ENCODE data around the gene RTN4.
"Not testable (repeated sequence)": the region's sequence is repeated elsewhere in the genome, so short reads cannot be mapped to it uniquely, and the experiment has no call there.

Gene RTN4

GRCh38 chr2:55073000-55073983 lies 23.0 kb upstream of the RTN4 start:
- no peak for DNase-seq (ENCODE audit: low read depth in 2 of 2)

GRCh38 chr2:55063713-55064323 lies 13.6 kb upstream of the RTN4 start:
- DNase-seq (ENCODE audit: low read depth in 2 of 2), result no peak

- DNase-seq (ENCODE audit: low read depth in 2 of 2), result no peak
Observed at GRCh38 chr2:55063226-55063625, 13.0 kb upstream of the RTN4 start.

DNA sequence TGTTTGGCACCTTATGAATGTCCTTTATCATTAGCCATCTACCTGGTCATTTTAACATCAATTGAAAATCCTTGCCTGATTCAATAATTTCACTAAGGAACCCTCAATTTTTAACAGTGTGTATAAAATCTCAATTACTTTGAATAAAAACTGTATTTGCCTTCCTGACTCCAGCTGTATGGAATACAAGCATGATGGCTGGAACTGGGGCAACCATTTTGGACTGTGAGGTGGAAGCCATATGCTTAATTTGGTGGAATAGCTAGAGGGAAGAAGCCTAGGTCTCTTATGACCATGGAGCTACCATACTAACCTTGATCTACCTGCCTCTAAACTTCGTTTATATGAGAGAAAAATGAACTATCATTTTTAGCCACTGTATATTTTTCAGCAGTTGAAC lies 12.5 kb upstream of the RTN4 start:
- DNase-seq (ENCODE audit: low read depth in 2 of 2), result no peak

- no peak for DNase-seq (ENCODE audit: low read depth in 2 of 2)
Observed at GRCh38 chr2:55061523-55062344, 11.5 kb upstream of the RTN4 start.

GRCh38 chr2:55059793-55060192 lies 9.5 kb upstream of the RTN4 start:
- DNase-seq (ENCODE audit: low read depth in 2 of 2), result no peak

GRCh38 chr2:55057474-55057873 lies 7.2 kb upstream of the RTN4 start:
- no peak for DNase-seq (ENCODE audit: low read depth in 2 of 2)

- DNase-seq (ENCODE audit: low read depth in 2 of 2), result no peak
Observed at GRCh38 chr2:55056024-55056521, 5.8 kb upstream of the RTN4 start.

DNA sequence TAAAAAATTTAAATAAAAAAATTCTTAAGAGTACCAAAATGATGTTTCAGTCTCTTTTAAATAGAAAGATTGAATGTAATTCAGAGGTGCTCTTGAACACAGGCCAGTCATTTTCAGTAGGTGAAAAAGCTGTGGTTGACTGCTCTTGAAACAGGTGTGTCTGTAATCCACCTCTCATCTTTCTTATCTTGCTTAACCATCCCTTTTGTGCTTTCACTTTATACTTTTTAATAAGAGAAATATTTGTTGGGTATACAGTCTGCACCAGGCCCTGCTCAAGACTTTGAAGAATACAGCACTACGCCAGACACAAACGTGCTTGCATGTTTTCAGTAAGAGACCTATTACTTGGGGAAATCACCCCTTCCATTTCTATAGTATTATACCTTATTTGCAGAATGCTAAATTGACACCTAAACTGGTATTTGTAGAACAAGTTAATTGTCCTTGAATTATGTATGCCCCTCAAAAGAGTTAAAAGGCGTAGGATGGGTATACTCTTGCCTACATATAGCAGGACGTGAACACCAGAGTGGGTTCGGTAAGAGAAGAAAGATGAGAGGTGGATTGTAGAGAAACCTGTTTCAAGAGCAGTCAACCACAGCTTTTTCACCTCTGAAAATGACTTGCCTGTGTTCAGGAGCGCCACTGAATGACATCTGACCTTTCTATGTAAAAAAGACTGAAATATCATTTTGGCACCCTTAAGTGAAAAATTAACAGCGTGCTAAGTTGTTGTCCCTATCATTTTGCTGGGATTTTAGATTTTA lies 4.0 kb upstream of the RTN4 start:
- DNase-seq (ENCODE audit: low read depth in 2 of 2), result no peak

DNA sequence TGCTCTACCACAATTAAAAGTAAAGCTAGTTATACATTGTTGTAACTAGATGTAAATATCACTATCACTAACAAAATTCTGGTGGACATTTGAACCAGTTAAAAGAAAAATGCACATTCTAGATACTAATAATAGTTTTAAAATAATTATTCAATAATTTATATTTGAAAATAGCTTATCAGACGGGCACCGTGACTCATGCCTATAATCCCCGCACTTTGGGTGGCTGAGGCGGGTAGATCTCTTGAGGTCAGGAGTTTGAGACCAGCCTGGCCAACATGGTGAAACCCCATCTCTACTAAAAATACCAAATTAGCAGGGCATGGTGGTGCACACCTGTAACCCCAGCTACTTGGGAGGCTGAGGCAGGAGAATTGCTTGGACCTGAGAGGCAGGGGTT lies 3.0 kb upstream of the RTN4 start:
- DNase-seq (ENCODE audit: low read depth in 2 of 2), result not testable (repeated sequence)

- no peak for DNase-seq (ENCODE audit: low read depth in 2 of 2)
Observed at GRCh38 chr2:55052129-55053061, 2.1 kb upstream of the RTN4 start.

DNA sequence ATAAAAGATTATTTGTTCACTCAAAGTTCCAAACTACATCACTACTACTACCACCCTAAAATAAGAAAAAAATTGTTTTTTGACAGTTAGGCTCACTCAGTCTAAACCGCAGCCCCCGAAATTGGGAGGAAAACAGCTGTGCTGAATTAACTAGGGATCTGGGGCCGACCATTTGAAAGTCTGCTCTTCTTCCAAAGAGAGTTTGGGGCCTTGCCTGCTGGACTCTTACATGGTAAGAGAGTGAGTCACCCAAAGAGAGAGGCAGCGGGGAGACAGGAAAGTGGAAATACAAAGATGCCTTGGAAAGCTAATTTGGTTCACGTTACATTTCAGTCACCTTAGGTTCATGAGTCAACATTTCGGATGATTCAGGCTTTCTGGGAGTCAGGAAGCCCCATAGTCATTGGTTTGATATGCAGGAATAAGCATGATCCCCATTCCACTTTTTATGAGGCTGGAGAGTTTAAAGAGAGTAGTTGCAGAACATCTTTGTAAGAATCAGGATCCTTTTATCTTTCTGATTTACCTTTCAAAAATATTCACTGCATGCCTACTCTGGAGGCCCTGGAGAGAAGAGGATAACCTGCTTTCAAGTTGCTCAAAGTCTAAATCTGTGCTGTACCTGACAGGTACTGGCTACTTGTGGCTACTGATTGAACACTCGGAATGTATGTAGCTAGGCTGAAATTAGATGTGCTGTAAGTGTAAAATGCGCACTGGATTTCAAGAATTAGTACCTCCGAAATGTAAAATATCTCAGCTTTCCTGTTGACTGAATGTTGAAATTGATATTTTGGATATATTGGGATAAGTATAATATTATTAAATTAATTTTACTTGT lies 995 bp upstream of the RTN4 start:
- DNase-seq (ENCODE audit: low read depth in 2 of 2), result no peak

DNA sequence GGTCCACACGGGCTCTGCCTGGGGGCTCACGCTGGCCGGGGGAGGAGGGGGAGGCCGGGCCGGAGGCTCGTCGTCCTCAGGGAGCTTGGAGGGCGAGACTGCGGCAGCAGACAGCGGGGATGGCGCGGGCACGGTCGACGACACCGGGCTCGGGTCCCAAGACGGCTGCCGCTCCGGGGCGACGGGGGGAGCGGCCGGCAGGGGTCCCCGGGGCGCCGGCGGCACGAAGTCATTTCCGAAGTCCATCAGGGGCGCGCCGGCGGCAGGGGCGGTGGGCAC lies 491 bp downstream of the RTN4 start:
- DNase-seq (ENCODE audit: low read depth in 2 of 2), result no peak

DNA sequence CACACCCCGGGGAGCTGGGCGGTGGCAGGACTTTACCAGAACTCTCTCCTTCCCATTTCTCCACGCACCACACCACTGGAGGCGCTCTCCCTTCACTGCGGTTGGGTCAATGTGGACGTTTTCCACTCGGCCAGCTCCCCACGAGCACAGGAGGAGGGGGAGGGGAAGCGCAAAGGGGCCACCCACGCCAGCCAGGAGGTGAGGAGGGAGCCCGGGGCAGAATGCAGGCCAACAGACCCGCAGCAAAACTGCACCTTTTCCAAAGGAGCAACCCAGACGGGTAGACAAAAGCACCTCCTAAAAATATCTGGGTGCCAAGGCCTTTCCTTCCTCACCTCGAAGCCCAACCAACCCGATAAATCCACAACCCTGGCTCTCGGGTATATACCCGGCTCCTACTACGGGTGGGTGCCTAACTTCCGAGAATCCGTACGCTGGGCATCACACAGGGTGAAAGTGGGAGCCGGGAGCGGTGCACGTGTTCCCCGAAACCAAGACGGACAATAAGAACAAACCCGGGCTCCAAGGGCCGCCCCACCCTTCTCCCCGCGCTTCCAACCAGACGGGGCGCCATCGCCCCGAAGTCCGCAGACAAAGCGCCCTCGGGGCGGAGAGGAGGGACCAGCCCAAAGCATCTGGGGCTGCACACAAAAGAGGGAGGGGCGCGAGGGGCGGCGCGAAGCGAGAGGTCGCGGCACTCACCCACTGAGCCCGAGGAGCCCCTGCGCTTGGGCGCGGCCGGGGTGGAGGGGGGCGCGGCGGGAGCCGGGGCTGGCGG lies 1.0 kb downstream of the RTN4 start:
- DNase-seq (ENCODE audit: low read depth in 2 of 2), result peak; percentile 46 to 54

DNA sequence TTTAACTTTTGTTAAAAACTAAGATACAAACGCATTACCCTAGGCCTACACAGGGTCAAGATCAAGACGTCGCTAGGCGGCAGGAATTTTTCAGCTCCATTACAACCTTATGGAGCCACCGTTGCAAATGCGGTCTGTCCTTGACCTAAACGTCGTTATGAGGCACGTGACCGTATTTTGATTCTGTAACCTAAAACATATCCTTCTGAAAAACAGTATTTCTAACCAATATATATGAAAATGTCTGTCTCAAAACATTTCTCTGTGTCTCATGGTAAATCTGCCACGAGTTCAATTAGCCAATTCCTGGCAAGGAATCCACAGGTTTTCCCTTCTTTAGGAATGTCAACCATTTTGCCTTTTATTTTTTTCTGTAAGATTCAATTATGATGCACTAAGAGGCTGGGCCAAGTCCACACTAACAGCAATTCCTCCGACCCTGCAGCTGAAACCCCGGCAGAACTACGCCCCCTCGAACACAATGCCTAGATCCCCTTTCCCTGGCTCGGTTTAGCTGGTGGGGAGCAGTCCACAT lies 1.7 kb downstream of the RTN4 start:
- no peak for DNase-seq (ENCODE audit: low read depth in 2 of 2)

DNA sequence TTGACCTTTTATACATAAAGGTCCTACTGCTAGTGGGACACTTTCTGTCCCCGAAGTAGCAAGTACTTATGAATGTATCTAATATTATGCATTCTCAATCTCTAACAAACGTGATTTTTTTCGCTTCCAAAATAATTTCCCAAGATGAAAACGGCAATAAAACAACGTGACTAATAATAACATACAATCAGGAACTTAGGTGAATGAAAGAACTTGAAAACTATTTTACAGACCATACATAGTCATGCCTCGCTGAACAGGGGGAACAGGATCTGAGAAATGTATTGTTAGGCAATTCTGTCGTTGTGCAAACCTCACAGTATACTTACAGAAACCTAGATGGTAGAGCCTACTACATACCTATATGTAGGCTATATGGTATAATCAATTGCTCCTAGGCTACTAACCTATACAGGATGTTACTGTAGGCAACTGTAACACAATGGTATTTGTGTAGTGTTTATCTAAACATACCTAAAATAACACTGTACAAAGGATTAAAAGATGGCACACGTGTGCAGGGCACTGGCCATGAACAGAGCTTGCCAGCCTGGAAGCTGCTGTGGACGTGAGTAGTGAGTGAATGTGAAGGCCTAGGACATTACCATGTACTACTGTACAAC lies 2.5 kb downstream of the RTN4 start:
- no peak for DNase-seq (ENCODE audit: low read depth in 2 of 2)

DNA sequence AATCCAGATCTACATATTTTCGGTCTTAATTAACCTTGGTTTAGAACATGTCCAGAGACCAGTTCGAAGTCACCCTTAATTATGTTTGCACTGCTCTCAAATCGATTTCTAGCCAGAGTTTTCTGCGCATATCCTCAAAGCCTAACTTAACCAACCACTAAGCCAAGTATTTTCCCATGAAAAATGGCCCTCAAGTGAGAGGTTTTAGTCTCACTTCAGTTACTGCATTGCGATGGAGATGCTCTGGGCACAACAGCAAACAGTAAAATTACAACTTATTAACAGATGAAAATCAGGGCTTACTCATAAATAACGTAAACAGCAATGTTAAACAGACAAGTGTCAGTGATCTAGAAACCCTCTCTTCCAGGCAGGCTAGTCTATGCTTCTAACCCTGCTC lies 4.5 kb downstream of the RTN4 start:
- DNase-seq (ENCODE audit: low read depth in 2 of 2), result no peak

GRCh38 chr2:55043841-55044240 lies 6.4 kb downstream of the RTN4 start:
- no peak for DNase-seq (ENCODE audit: low read depth in 2 of 2)
